Measurements from ENCODE around the gene ASAP2. TPM values are rescaled to one million over a fixed set of nuclear protein-coding genes. Genes with fewer than 3 reads are reported as not detected.

The ASAP2 gene
- total RNA-seq, 1 experiment from 2014 or later: 60.3 TPM

GRCh38 chr2:9217838-9218770 is 11.5 kb downstream of the ASAP2 start:
- Histone ChIP-seq H3K79me2 (ENCODE audit: low read depth) (peaks cover 100% of the 10 kb centered on the region), H3K4me2 (no peak overlapping the region), H3K27me3 (ENCODE audit: insufficient read depth, low read depth) (no peaks in the 10 kb centered on the region), H3K4me3 (no peak overlapping the region), H3K4me1 (replicated peaks; ENCODE audit: insufficient read depth) (peaks cover 22% of the 10 kb centered on the region), H2AFZ (no peak overlapping the region), H3K9me3 (ENCODE audit: insufficient read depth, low read depth) (no peaks in the 10 kb centered on the region), H3K9me2 (ENCODE audit: insufficient read depth) (no peaks in the 10 kb centered on the region), H3K36me3 (ENCODE audit: low read depth) (peaks cover 8% of the 10 kb centered on the region), H4K20me1 (ENCODE audit: insufficient read depth) (peaks cover 26% of the 10 kb centered on the region; the same call in 1 of the 2 replicates), H3F3A (ENCODE audit: insufficient read depth, low read depth) (peaks cover 19% of the 10 kb centered on the region), H3K27ac (no peak overlapping the region)
- ChIA-PET CTCF (no interaction called here), POLR2A (ENCODE audit: unreplicated experiment) (no interaction called here)
- intact Hi-C loops (cut with micrococcal nuclease; ENCODE audit: unreplicated experiment): no loop called here
- TF ChIP-seq EZH2 (IDR thresholded peaks at IDR 0.05; ENCODE audit: low read depth) (no peak), CTCF (conservative IDR thresholded peaks at IDR 0.05) (no peak)
- BruUV-seq (replicated peaks): no TSS peak
- no peak for DNase-seq

GRCh38 chr2:9219027-9219445 is 12.4 kb downstream of the ASAP2 start:
- intact Hi-C loops (cut with micrococcal nuclease; ENCODE audit: unreplicated experiment): no loop called here
- no peak for TF ChIP-seq EZH2 (IDR thresholded peaks at IDR 0.05; ENCODE audit: low read depth)
- no peak for TF ChIP-seq CTCF (conservative IDR thresholded peaks at IDR 0.05)
- POLR2A ChIA-PET (ENCODE audit: unreplicated experiment): no interaction called here
- no peaks in the 10 kb centered on the region for H3K27me3 ChIP-seq (ENCODE audit: insufficient read depth, low read depth)
- peaks cover 17% of the 10 kb centered on the region; the same call in 1 of the 2 replicates for H3K4me1 ChIP-seq (replicated peaks; ENCODE audit: insufficient read depth)
- H3K9me3 ChIP-seq (ENCODE audit: insufficient read depth, low read depth): no peaks in the 10 kb centered on the region
- H3K27ac ChIP-seq: no peak overlapping the region
- H2AFZ ChIP-seq: no peak overlapping the region
- no peaks in the 10 kb centered on the region for H3K9me2 ChIP-seq (ENCODE audit: insufficient read depth)
- DNase-seq: no peak
- H3K4me2 ChIP-seq: no peak overlapping the region
- peaks cover 25% of the 10 kb centered on the region for H3F3A ChIP-seq (ENCODE audit: insufficient read depth, low read depth)
- no TSS peak for BruUV-seq (replicated peaks)
- peaks cover 25% of the 10 kb centered on the region; the same call in 1 of the 2 replicates for H4K20me1 ChIP-seq (ENCODE audit: insufficient read depth)
- CTCF ChIA-PET: no interaction called here
- peaks cover 100% of the 10 kb centered on the region for H3K79me2 ChIP-seq (ENCODE audit: low read depth)
- peaks cover 8% of the 10 kb centered on the region for H3K36me3 ChIP-seq (ENCODE audit: low read depth)
- H3K4me3 ChIP-seq: no peak overlapping the region

GRCh38 chr2:9220201-9220600 is 13.6 kb downstream of the ASAP2 start:
- BruUV-seq (replicated peaks): no TSS peak
- H3K4me2 ChIP-seq: no peak overlapping the region
- no peaks in the 10 kb centered on the region for H3K9me2 ChIP-seq (ENCODE audit: insufficient read depth)
- H3K79me2 ChIP-seq (ENCODE audit: low read depth): peaks cover 100% of the 10 kb centered on the region
- H3K9me3 ChIP-seq (ENCODE audit: insufficient read depth, low read depth): no peaks in the 10 kb centered on the region
- POLR2A ChIA-PET (ENCODE audit: unreplicated experiment): no interaction called here
- peaks cover 17% of the 10 kb centered on the region; the same call in 1 of the 2 replicates for H3K4me1 ChIP-seq (replicated peaks; ENCODE audit: insufficient read depth)
- H3F3A ChIP-seq (ENCODE audit: insufficient read depth, low read depth): peaks cover 29% of the 10 kb centered on the region
- peaks cover 8% of the 10 kb centered on the region for H3K36me3 ChIP-seq (ENCODE audit: low read depth)
- intact Hi-C loops (cut with micrococcal nuclease; ENCODE audit: unreplicated experiment): no loop called here
- H3K27ac ChIP-seq: peak overlapping the region; percentile 9; the same call in 1 of the 2 replicates
- CTCF ChIA-PET: no interaction called here
- H4K20me1 ChIP-seq (ENCODE audit: insufficient read depth): peaks cover 25% of the 10 kb centered on the region; the same call in 1 of the 2 replicates
- H3K4me3 ChIP-seq: no peak overlapping the region
- TF ChIP-seq EZH2 (IDR thresholded peaks at IDR 0.05; ENCODE audit: low read depth) (no peak), CTCF (conservative IDR thresholded peaks at IDR 0.05) (no peak)
- H2AFZ ChIP-seq: no peak overlapping the region
- H3K27me3 ChIP-seq (ENCODE audit: insufficient read depth, low read depth): no peaks in the 10 kb centered on the region
- no peak for DNase-seq

Measured in PC-9 (cell line).